Measurements from ENCODE around the gene ALPK3. TPM values are rescaled to one million over a fixed set of nuclear protein-coding genes. Genes with fewer than 3 reads are reported as not detected.

The ALPK3 gene
- total RNA-seq, 4 donors from 2014 or later = 0.88 to 6.3 (median 3.4) TPM

DNA sequence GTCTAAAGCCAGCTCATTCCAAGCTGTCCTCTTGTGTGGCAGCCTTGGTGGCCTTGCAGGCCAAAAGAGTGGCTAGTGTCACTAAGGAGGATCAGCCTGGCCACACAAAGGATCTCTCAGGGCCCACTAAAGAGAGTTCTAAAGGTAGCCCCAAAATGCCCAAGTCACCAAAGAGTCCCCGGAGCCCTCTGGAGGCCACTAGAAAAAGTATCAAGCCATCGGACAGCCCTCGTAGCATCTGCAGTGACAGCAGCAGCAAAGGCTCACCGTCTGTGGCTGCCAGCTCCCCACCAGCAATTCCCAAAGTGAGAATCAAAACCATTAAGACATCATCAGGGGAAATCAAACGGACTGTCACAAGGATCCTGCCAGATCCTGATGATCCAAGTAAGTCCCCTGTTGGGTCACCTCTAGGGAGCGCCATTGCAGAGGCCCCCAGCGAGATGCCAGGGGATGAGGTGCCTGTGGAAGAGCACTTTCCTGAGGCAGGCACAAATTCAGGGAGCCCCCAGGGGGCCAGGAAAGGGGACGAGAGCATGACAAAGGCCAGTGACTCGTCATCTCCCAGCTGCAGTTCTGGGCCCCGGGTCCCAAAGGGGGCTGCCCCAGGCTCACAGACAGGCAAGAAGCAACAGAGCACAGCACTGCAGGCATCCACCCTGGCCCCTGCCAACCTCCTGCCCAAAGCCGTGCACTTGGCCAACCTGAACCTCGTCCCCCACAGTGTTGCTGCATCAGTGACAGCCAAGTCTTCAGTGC is 33.5 kb upstream of the ALPK3 start:
- H3K4me1 ChIP-seq = peaks cover 3 to 10% of the 10 kb centered on the region in 2 donors
- no peaks in the 10 kb centered on the region for H3K9me3 ChIP-seq
- TF ChIP-seq POLR2A (IDR thresholded peaks at IDR 0.05) (no peak), CTCF (IDR thresholded peaks at IDR 0.05) (no peak)
- H3K27ac ChIP-seq = no peak overlapping the region
- H3K4me3 ChIP-seq = no peak overlapping the region
- no peak for DNase-seq
- intact Hi-C loops (cut with DNase I; ENCODE audit: low total_unique reads) = no loop called here
- no peaks in the 10 kb centered on the region for H3K36me3 ChIP-seq
- no peaks in the 10 kb centered on the region for H3K27me3 ChIP-seq

DNA sequence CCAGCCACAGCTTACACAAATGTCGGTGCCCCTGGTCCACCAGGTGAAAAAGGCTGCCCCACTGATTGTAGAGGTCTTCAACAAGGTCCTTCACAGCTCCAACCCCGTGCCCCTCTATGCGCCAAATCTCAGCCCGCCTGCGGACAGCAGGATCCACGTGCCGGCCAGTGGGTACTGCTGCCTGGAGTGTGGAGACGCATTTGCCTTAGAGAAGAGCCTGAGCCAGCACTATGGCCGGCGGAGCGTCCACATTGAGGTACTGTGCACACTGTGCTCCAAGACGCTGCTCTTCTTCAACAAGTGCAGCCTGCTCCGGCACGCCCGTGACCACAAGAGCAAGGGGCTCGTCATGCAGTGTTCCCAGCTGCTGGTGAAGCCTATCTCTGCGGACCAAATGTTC is 32.9 kb upstream of the ALPK3 start:
- Histone ChIP-seq H3K27me3 (no peaks in the 10 kb centered on the region), H3K36me3 (no peaks in the 10 kb centered on the region), H3K4me3 (no peak overlapping the region), H3K27ac (no peak overlapping the region), H3K9me3 (no peaks in the 10 kb centered on the region), H3K4me1 (peaks cover 3 to 10% of the 10 kb centered on the region in 2 donors)
- no peak for DNase-seq
- TF ChIP-seq CTCF (IDR thresholded peaks at IDR 0.05) (no peak), POLR2A (IDR thresholded peaks at IDR 0.05) (no peak)
- intact Hi-C loops (cut with DNase I; ENCODE audit: low total_unique reads) = no loop called here

DNA sequence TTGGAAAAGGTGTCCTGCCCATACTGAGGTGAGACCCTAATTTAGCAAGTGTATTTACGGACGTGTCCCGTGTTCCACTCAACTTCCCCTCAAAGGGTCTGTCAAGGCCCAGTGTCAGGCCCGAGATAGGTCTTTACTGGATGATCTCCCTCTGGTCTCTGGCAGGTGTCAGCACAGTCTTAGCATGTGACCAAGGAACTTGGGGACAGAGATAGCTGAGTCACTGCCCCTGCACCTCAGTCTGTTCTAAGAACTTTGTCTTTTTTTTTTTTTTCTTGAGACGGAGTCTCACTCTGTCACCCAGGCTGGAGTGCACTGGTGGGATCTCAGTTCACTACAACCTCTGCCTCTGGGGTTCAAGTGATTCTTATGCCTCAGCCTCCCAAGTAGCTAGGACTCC is 32.1 kb upstream of the ALPK3 start:
- no peak for DNase-seq
- Histone ChIP-seq H3K4me1 (peaks cover 3 to 10% of the 10 kb centered on the region in 2 donors), H3K9me3 (no peaks in the 10 kb centered on the region), H3K27ac (no peak overlapping the region), H3K27me3 (no peaks in the 10 kb centered on the region), H3K4me3 (no peak overlapping the region), H3K36me3 (no peaks in the 10 kb centered on the region)
- intact Hi-C loops (cut with DNase I; ENCODE audit: low total_unique reads) = no loop called here
- no peak for TF ChIP-seq CTCF (IDR thresholded peaks at IDR 0.05)
- TF ChIP-seq POLR2A (IDR thresholded peaks at IDR 0.05) = no peak

DNA sequence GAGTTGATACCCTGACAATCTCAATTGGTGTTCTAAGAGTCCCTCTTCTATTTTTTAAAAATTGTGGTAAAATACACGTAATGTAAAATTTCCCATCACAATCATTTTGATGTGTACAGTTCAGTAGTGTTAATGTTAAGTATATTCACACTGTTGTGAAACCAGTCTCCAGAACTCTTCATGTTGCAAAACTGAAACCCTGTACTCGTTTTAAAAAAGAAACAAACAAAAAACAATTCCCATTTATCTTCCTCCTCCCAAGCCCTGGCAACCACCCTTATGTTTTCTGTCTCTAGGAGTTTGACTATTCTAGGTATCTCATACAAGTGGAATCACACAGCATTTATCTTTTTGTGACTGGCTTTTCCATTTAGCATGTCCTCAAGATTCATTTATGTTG is 28.7 kb upstream of the ALPK3 start:
- H3K4me3 ChIP-seq = no peak overlapping the region
- no peak overlapping the region for H3K27ac ChIP-seq
- no peak for DNase-seq
- intact Hi-C loops (cut with DNase I; ENCODE audit: low total_unique reads) = no loop called here
- TF ChIP-seq CTCF (IDR thresholded peaks at IDR 0.05) (no peak), POLR2A (IDR thresholded peaks at IDR 0.05) (no peak)
- H3K9me3 ChIP-seq = no peaks in the 10 kb centered on the region
- H3K4me1 ChIP-seq = peaks cover 3 to 10% of the 10 kb centered on the region in 2 donors
- H3K27me3 ChIP-seq = no peaks in the 10 kb centered on the region
- no peaks in the 10 kb centered on the region for H3K36me3 ChIP-seq

- TF ChIP-seq CTCF (IDR thresholded peaks at IDR 0.05) (no peak), POLR2A (IDR thresholded peaks at IDR 0.05) (no peak)
- Histone ChIP-seq H3K36me3 (no peaks in the 10 kb centered on the region), H3K4me3 (no peak overlapping the region), H3K27ac (no peak overlapping the region), H3K27me3 (no peaks in the 10 kb centered on the region), H3K9me3 (no peaks in the 10 kb centered on the region), H3K4me1 (peaks cover 3 to 10% of the 10 kb centered on the region in 2 donors)
- intact Hi-C loops (cut with DNase I; ENCODE audit: low total_unique reads) = no loop called here
- no peak for DNase-seq
These were observed 27.4 kb upstream of the ALPK3 start for GRCh38 chr15:84789762-84790161.
